Body of pancreas (tissue), 4 donors: ENCODE results near the gene GALNT17. TPM values are rescaled to one million over a fixed set of nuclear protein-coding genes. Genes with fewer than 3 reads are reported as not detected.
"Not testable (repeated sequence)": the region's sequence is repeated elsewhere in the genome, so short reads cannot be mapped to it uniquely, and the experiment has no call there.

Experiments used
- ATAC-seq: fragments of 150-250 bp; one replicate; pipeline ENCODE4 v1.9.1; 2016
- DNase-seq, 4 donors: peaks; one replicate each; pipeline ENCODE4 v3.0.0-alpha.2; 2019
- H3K27ac ChIP-seq, 4 donors: fragments of 200-600 bp; sonication (generic); 1 replicate in 3 of 4; 2 replicates in 1 of 4; pipeline versions ENCODE4 v1.5.1 to v1.6.1; 2016 to 2019; ENCODE audit warnings: mild to moderate bottlenecking in 1 of 4, mixed read lengths in 1 of 4, moderate library complexity in 1 of 4
- H3K27me3 ChIP-seq, 2 donors: fragments of 200-600 bp; sonication (generic); one replicate each; pipeline ENCODE4 v1.6.0; 2016; ENCODE audit warnings: mild to moderate bottlenecking in 1 of 2
- H3K36me3 ChIP-seq, 2 donors: fragments of 200-600 bp; sonication (generic); replicated peaks in 1 of 2; 2 replicates each; pipeline ENCODE4 v1.5.1; 2016; ENCODE audit warnings: low read depth in 2 of 2; ENCODE audit not compliant: insufficient read depth in 1 of 2
- H3K4me1 ChIP-seq: fragments of 200-600 bp; sonication (generic); one replicate; pipeline ENCODE4 v1.6.0; 2016
- H3K4me3 ChIP-seq, 2 donors: fragments of 200-600 bp; sonication (generic); 1 replicate in 1 of 2; 2 replicates in 1 of 2; pipeline ENCODE4 v1.5.1; 2016 to 2019
- H3K9me3 ChIP-seq, 3 donors: fragments of 200-600 bp; sonication (generic); 1 replicate in 2 of 3; 2 replicates in 1 of 3; pipeline ENCODE4 v1.5.1; 2016
- POLR2A ChIP-seq, 3 donors: fragments of 450-650 bp; IDR thresholded peaks; one replicate each; pipeline ENCODE4 v1.6.1; 2016; ENCODE audit warnings: antibody characterized with exemption in 3 of 3, mild to moderate bottlenecking in 2 of 3
- WGBS, 2 donors: methylation state at CpG; one replicate each; pipeline ENCODE4 v1.1.5; 2017; 5-methylcytosine and 5-hydroxymethylcytosine counted together
- intact Hi-C: fragments of 100-400 bp; cut with DNase I; formaldehyde crosslinking; loops from one replicate; pipeline ENCODE4 v1.15.1; 2023
- total RNA-seq, 2 donors: library from RNA; depleted of rRNA; stranded (reverse); fragments of >200 nt; gene quantifications; one replicate each; pipeline ENCODE4 v1.1.0, GENCODE V29; 2016
- TF ChIP-seq, protein P1 (sequence below), 7 experiments: fragments of 450-650 bp in 4 of 7; fragments of 200-600 bp in 3 of 7; sonication (generic) in 3 of 7; IDR thresholded peaks; one replicate each; pipeline ENCODE4 v1.5.1; 2016 to 2019; ENCODE audit warnings: antibody characterized with exemption in 7 of 7

Gene GALNT17
- total RNA-seq, 2 donors from 2014 or later = 6.5 to 27.4 TPM

DNA sequence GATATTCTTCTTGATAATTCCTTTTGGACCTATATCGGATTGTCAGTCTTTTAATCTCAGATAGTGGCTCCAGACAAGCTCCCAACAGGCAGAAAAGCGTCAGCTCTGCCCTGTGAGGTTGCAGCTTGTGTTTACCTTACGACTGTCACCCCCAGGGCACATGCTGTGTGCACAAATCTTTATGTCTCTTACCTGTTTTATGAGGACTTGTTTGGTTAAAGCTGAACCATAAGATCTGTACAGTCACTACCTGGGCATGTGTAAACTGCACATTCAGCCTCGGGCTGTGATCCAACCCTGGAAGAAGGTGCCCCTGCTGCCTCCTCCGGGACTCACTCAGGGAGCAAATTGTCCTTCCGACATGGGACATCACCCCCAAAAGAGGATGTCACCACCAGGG, 119.8 kb downstream of the GALNT17 start:
- Histone ChIP-seq H3K4me3 (no peak overlapping the region), H3K27ac (no peak overlapping the region), H3K36me3 (no peaks in the 10 kb centered on the region), H3K27me3 (no peaks in the 10 kb centered on the region), H3K9me3 (no peaks in the 10 kb centered on the region), H3K4me1 (no peaks in the 10 kb centered on the region)
- no peak for TF ChIP-seq POLR2A (IDR thresholded peaks at IDR 0.05)
- TF ChIP-seq, protein P1, sequence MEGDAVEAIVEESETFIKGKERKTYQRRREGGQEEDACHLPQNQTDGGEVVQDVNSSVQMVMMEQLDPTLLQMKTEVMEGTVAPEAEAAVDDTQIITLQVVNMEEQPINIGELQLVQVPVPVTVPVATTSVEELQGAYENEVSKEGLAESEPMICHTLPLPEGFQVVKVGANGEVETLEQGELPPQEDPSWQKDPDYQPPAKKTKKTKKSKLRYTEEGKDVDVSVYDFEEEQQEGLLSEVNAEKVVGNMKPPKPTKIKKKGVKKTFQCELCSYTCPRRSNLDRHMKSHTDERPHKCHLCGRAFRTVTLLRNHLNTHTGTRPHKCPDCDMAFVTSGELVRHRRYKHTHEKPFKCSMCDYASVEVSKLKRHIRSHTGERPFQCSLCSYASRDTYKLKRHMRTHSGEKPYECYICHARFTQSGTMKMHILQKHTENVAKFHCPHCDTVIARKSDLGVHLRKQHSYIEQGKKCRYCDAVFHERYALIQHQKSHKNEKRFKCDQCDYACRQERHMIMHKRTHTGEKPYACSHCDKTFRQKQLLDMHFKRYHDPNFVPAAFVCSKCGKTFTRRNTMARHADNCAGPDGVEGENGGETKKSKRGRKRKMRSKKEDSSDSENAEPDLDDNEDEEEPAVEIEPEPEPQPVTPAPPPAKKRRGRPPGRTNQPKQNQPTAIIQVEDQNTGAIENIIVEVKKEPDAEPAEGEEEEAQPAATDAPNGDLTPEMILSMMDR (IDR thresholded peaks at IDR 0.05) = no peak
- 49 to 56% methylated on average over 6 of the region's 6 CpGs for WGBS, 2 donors
- intact Hi-C loops = no loop called here
- DNase-seq (no peak), ATAC-seq (no peak)

DNA sequence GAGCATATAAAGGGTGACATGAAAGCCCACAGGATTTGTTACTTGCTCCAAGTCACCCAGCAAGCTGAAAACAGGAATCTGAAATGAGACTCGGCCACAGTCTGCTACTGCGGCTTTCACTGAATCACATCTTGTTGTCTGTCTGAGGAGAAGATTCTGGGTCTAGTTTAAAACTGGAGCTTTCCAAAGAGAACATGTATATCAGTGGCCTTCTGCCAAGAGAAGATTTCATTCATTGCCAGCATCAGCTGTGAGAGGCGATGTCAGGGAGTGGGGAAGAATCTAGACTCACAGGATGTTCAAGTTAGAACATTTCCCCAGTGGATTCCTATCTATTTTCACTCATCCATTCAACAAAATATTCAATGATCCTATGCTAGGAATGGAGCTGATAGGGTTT, 122.8 kb downstream of the GALNT17 start:
- H3K27ac ChIP-seq = no peak overlapping the region
- no peak for ATAC-seq
- no peaks in the 10 kb centered on the region for H3K27me3 ChIP-seq
- TF ChIP-seq, protein P1 (IDR thresholded peaks at IDR 0.05) = no peak
- TF ChIP-seq POLR2A (IDR thresholded peaks at IDR 0.05) = no peak
- intact Hi-C loops = no loop called here
- H3K36me3 ChIP-seq = no peaks in the 10 kb centered on the region
- H3K9me3 ChIP-seq = no peaks in the 10 kb centered on the region
- no peaks in the 10 kb centered on the region for H3K4me1 ChIP-seq
- DNase-seq = no peak
- no peak overlapping the region for H3K4me3 ChIP-seq
- 92% methylated on average over 3 of the region's 3 CpGs for WGBS, 2 donors

DNA sequence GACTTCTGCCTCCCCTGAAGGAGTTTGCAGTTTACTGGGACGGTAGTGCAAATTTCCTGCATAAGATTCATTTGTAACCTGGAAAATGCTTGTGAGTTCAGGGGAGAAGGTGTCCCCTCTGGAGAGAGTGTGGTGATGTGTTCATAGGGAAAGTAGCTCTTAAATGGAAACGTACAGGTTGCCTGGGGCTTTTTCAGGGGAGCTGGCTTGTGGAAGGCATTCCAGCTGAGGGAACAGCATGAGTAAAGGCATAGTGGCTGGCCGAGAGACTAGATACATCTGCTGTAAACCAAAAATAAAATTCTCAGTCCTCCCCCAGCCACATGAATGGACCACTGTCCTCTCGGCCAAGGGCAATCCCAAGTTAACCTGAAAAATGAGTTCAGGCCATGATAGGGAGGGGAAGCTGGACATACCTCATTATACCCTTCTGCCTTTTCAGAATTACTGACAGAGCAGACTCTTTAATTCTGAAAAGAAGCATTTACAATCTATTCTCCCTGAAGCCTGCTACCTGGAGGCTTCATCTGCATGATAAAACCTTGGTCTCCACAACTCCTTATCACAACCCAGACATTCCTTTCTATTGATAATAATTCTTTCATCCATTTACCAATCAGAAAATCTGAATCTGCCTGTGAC, 123.7 kb downstream of the GALNT17 start:
- no peak for DNase-seq
- no peak overlapping the region for H3K27ac ChIP-seq
- intact Hi-C loops = no loop called here
- 78 to 82% methylated on average over 4 of the region's 4 CpGs for WGBS, 2 donors
- H3K36me3 ChIP-seq = no peaks in the 10 kb centered on the region
- ATAC-seq = no peak
- no peaks in the 10 kb centered on the region for H3K27me3 ChIP-seq
- no peaks in the 10 kb centered on the region for H3K9me3 ChIP-seq
- TF ChIP-seq, protein P1 (IDR thresholded peaks at IDR 0.05) = no peak
- no peak for TF ChIP-seq POLR2A (IDR thresholded peaks at IDR 0.05)
- H3K4me3 ChIP-seq = no peak overlapping the region
- H3K4me1 ChIP-seq = no peaks in the 10 kb centered on the region

DNA sequence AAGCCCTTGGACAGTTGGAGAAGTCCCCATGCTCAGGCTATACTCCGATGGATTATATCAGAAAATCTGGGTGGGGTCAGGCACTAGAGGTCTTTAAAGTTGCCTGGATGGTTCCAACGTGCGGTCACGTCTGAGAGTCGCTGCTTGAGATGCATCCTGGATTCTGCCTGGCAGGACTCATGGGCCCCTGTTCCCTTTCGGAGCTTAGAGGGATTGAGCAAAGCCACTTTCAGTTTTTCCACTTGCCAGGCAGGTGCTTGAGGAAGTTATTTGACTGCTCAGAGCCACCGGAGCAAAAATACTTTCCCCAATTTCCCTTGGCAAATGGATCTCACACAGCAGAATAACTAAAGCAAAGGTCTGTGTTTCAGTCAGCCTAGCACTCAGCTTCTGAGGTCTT, 129.1 kb downstream of the GALNT17 start:
- no peak for TF ChIP-seq POLR2A (IDR thresholded peaks at IDR 0.05)
- TF ChIP-seq, protein P1 (IDR thresholded peaks at IDR 0.05) = no peak
- Histone ChIP-seq H3K27ac (no peak overlapping the region), H3K4me3 (no peak overlapping the region), H3K4me1 (no peaks in the 10 kb centered on the region), H3K27me3 (no peaks in the 10 kb centered on the region), H3K36me3 (no peaks in the 10 kb centered on the region), H3K9me3 (no peaks in the 10 kb centered on the region)
- 78 to 90% methylated on average over 7 of the region's 7 CpGs for WGBS, 2 donors
- ATAC-seq (no peak), DNase-seq (no peak)
- intact Hi-C loops = no loop called here

DNA sequence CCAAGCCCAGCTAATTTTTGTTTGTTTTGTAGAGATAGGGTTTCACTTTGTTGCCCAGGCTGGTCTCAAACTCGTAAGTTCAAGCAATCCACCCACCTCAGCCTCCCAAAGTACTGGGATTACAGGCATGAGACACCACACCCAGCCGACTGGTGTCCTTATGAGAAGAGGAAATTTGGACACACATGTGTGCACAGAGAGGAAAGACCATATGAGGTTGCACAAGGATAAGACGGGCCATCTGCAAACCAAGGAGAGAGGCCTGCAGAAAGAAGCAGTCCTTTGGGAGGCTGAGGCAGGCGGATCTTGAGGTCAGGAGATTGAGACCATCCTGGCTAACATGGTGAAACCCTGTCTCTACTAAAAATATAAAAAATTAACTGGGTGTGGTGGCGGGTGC, 130.9 kb downstream of the GALNT17 start:
- DNase-seq, H3K36me3 ChIP-seq, H3K27me3 ChIP-seq, intact Hi-C loops, H3K27ac ChIP-seq, H3K4me1 ChIP-seq, H3K9me3 ChIP-seq, ATAC-seq, H3K4me3 ChIP-seq: not testable (repeated sequence)
- WGBS, 2 donors = 87 to 88% methylated on average over 5 of the region's 5 CpGs
